NK-92 (cell line): Measurements from ENCODE around the gene USHBP1.

ENCODE experiments used
- DNase-seq: peaks from one replicate; lab custom pipeline; 2025; ENCODE audit not compliant: unreplicated experiment; lab: John Stamatoyannopoulos, UW

The USHBP1 gene

GRCh38 chr19:17263712-17264640 is 569 bp downstream of the USHBP1 start:
- no peak for DNase-seq

- no peak for DNase-seq
These were observed 2.0 kb downstream of the USHBP1 start for GRCh38 chr19:17262557-17262956.

DNA sequence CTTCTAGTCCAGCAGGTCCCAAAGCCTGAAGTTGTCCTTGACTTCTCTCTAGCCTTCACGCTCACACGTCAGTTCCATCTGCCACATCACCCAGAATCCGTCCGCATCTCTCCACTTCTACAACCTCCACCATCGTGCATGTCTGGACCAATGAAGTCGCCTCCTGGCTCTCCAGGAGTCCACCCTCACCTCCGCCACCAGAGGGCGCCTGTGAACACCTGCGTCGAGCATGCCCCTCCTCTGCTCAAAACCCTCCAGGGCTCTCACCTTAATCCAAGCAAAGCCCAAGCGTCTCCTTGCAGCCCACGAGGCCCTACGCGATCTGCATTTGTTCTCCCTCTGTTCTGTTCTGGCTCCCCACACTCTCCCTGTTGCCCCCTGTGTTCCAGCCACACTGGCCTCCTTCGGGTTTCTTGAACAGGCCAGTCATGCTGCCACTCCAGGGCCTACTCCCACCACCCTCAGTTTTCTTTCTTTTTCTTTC is 3.7 kb downstream of the USHBP1 start:
- DNase-seq: peak; percentile 68

- DNase-seq: no peak
These were observed 4.6 kb downstream of the USHBP1 start for GRCh38 chr19:17259934-17260333.

GRCh38 chr19:17259118-17259780 is 5.3 kb downstream of the USHBP1 start:
- DNase-seq: no peak

- DNase-seq: no peak
These were observed 8.4 kb downstream of the USHBP1 start for GRCh38 chr19:17256130-17256529.

DNA sequence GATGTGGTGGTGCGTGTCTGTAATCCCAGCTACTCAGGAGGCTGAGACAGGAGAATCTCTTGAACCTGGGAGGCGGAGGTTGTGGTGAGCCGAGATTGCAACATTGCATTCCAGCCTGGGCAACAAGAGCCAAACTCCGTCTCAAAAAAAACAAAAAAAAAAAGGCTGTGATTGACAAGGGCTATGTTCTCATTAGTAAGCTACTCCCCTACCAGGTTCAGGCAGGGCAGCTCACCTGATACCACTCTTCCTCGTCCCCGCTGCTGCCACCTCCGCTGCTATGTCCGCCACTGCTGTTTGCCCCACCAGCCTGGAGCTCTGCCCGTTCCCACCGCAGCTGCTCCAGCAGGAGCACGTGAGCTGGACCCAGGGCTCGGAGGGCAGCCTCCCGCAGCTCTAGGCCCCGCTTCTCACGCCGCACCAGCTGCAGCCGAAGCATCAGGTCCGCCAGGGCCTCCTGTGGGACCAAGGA is 9.4 kb downstream of the USHBP1 start:
- no peak for DNase-seq

DNA sequence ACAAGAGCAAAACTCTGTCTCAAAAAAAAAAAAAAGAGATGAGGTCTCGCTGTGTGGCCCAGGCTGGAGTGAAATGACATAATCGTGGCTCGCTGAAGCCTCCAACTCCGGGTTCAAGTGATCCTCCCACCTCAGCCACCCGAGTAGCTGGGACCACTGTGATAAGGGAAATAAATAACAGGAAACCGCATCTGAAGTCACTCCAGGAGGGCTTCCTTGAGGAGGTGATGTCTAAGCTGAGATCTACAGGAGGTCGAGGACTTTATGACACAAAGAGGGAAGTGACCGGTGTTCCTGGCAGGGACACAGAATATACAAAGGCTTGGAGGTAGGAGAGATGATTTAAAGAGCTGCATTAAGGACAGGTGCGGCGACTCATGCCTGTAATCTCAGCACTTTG is 9.9 kb downstream of the USHBP1 start:
- no peak for DNase-seq

DNA sequence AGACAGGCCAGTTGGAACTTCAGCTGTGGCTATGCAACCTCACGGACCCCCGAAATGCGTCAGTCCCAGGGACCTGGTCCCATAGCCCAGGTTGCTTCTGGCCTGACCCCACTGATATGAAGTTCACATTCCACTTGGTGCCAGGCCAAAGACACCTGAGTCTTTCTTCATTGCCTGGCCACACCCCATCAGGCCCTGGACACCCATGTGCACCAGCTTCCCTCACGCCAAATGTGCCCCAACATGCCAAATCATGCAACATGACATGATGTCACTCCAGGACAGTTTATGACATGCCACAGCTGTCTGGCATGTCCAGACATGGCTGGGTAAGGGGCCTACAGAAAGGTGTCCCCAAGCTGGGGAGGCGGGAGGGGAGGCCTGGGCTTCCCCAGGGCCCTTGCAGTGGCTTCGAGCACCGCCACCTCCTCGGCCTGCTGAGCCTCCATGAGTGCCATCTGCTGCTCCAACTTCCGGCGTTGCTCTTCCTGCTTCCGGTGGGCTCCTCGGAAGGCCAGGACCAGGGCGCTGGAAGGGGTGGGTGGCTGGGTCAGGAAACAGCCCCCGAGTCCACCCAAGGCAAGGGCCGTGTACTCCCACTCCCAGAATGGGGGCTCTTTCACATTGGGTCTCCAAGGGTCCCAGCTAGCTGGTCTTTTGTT is 14.5 kb downstream of the USHBP1 start:
- no peak for DNase-seq

- DNase-seq: no peak
These were observed 16.4 kb downstream of the USHBP1 start for GRCh38 chr19:17248011-17248776.

DNA sequence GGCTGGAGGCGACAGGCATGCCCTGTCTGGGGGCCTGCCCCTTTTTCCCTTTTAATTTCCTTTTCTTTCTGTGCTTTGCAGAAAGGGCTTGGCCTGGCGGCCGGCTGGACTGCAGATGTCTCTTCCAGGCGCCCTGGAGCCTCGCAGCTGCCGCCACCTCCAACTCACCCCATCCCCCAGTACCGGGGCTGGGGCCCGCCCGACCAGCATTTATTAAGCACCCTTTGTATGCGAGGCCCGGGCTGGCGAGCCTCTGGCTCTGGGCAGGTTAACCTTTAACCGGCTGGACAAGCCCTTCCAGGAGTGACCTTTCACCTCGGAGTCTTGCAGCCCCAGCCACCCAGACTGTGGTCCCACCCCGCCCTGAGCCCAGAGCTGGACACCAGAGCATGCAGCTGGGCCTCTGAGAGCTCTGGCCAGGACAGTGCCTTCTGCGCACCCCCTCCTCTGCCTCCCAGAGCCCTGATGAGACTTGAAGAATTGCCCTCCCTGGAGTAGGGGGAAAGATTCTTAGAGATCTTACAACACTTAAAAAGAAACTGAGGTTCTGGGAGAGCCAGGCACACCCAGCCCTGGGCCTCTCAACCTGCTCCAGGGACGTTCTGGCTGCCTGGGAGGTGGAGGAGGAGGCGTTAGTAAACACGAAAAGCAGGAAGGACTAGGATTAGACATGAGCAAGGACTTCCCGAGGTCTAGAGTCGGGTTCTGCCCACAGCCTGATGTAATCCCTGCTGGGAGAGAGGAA is 17.7 kb downstream of the USHBP1 start:
- no peak for DNase-seq

DNA sequence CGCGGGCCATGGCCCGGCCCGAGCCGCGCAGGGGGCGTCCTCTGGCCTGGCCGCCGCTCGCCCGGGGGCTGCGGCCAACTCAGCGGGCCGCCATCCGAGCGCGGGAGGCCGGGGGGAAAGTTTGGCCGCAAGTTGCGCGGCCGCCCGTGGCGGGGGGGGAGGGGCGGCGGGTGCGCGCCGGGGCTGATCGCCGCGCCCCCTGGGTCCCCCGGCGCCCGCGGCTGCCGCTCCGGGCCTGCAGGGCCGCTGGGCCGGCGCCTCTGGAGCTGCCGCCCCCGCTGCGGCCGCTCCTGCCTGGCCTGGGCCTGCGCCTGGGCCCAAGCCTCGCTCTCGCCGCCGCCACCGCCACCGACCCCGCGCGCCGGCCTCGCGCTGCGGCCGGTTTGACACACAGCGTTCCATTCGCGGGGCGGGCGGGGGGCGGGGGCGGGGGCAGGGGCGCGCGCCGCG is 19.0 kb downstream of the USHBP1 start, which contains the start of gene NR2F6:
NR2F6 (minus strand) TSS at position 385 of the 450 bp plus-strand sequence. CDS start 699 bp downstream, outside the sequence.
- no peak for DNase-seq

GRCh38 chr19:17244618-17245534 is 19.7 kb downstream of the USHBP1 start:
- DNase-seq: no peak

DNA sequence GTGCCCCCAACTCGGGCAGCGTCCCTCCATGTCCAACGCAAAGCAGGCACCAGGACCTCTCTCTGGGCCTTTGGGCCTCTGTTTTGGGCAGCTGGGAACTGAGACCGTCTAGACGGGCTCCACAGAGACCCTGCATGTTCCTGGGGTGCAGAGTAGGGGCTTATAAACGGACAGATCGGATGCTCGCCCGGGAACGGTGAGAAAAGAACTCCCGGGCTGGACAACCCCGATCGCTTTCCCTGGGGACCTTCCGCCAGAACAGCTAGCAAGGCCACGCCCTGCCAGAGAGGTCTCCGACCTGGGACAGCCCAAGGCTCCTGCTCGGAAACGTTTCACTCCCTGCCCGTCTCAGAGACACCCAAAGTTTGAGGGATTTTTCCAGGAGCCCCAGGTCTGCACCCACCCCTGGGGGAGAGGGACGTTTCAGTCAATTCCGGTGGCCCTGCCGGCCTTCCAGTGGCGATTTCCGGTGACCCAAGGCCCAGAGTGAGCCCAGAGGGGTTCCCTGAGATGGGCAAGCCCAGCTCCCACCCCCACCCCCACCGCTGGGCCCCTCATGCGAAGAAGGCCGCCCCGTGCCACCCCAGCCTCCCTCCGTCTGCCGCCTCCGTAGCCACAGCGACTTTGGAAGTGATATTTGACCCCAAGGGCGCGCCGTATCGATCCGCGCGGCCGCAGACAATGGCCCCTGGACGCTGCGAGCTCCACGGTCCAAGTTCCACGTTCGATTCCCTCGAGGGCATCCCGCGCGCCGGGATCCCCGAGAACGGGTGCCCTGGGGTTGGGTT is 20.5 kb downstream of the USHBP1 start:
- no peak for DNase-seq

DNA sequence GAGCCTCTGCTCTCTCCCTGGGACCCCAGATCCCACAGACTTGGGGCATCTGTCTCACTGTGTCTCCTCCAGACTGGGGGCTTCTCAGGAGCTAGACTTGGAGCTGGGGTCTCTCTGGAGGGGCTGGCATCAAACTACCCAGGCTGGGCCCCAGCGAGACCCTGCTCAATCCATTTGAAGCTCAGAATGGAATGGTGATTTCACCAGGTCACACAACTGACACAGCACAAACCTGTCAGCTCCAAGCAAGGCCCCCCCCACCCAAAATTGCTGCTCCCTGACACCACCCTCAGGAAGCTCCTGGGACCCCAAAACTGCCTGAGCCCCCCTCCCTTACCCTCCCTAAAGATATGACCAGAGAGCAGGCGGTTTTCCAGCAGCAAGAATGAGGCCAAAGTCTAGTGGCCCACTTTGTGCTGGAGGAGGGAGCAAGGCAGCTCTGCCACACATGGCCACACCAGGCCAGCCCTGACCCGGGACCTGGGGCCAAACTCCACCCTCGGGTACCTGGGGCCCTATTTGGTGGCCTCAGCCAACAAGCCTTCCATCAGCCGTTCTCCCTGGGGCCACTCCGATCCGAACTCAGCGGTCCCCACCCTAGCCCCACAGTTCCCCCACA is 21.2 kb downstream of the USHBP1 start:
- DNase-seq: no peak

- no peak for DNase-seq
These were observed 21.9 kb downstream of the USHBP1 start for GRCh38 chr19:17242431-17243208.
